Islet of Langerhans (tissue), 1 donor: ENCODE results near the gene EEF2.

Experiments used
- FAIRE-seq: peaks from one replicate; lab custom pipeline; 2011; peaks lifted over from hg19 to GRCh38; lab: Jason Lieb, UNC

Gene EEF2

GRCh38 chr19:3984584-3984907 is 717 bp downstream of the EEF2 start:
- no peak for FAIRE-seq

GRCh38 chr19:3983936-3984583 is 1.2 kb downstream of the EEF2 start:
- FAIRE-seq: no peak

- no peak for FAIRE-seq
Measured at GRCh38 chr19:3983542-3983914, 1.7 kb downstream of the EEF2 start.

- no peak for FAIRE-seq
Measured at GRCh38 chr19:3982701-3983541, 2.3 kb downstream of the EEF2 start.

- FAIRE-seq: no peak
Measured at GRCh38 chr19:3981736-3982681, 3.3 kb downstream of the EEF2 start.

GRCh38 chr19:3981373-3981735 is 3.9 kb downstream of the EEF2 start:
- FAIRE-seq: no peak

GRCh38 chr19:3980353-3981251 is 4.7 kb downstream of the EEF2 start:
- FAIRE-seq: no peak

GRCh38 chr19:3979674-3980352 is 5.5 kb downstream of the EEF2 start:
- FAIRE-seq: no peak

GRCh38 chr19:3979289-3979673 is 6.0 kb downstream of the EEF2 start:
- FAIRE-seq: no peak

- FAIRE-seq: no peak
Measured at GRCh38 chr19:3978145-3978544, 7.1 kb downstream of the EEF2 start.

GRCh38 chr19:3977242-3978143 is 7.8 kb downstream of the EEF2 start:
- FAIRE-seq: no peak

- FAIRE-seq: no peak
Measured at GRCh38 chr19:3976495-3977241, 8.6 kb downstream of the EEF2 start.

- FAIRE-seq: no peak
Measured at GRCh38 chr19:3975637-3976087, 9.6 kb downstream of the EEF2 start.

GRCh38 chr19:3975144-3975543 is 10.1 kb downstream of the EEF2 start:
- FAIRE-seq: no peak

GRCh38 chr19:3970808-3971598 is 14.3 kb downstream of the EEF2 start, which contains the start of gene DAPK3:
DAPK3 (minus strand) TSS chr19:3971099; CDS start chr19:3969735, 1,364 bp downstream.
- no peak for FAIRE-seq

- FAIRE-seq: no peak
Measured at GRCh38 chr19:3970313-3970807, 14.9 kb downstream of the EEF2 start.

- no peak for FAIRE-seq
Measured at GRCh38 chr19:3969435-3970312, 15.6 kb downstream of the EEF2 start.
